ENCODE results near the gene OR2S2.
"Not testable (repeated sequence)": the region's sequence is repeated elsewhere in the genome, so short reads cannot be mapped to it uniquely, and the experiment has no call there.

The OR2S2 gene

DNA sequence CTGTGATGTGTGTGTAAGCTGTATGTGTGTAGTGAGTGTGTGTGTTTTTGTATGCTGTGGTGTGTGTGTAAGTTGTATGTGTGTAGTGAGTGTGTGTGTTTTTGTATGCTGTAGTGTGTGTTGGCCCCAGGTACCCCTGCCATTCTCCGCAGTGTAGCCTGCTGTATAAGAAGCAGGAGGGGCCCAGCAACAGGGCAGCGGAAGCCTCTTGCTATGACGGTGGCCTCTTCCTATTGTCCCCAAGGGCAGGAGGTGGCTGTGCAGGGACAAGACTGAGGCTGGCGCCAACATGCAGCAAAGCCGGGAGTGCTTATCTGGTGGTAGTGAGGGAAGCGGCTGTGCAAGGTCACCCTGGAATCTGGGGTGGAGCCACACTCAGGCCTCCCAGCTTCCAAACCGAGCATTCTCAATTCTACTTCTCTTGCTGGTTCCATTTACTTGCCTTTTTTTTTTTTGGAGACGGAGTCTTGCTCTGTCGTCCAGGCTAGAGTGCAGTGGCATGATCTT lies 43.6 kb downstream of the OR2S2 start:
- DNase-seq = no peak
- H3K9me3 ChIP-seq = no peaks in the 10 kb centered on the region
- intact Hi-C loops (cut with DNase I; ENCODE audit: low total_unique reads) = no loop called here
- H3K27me3 ChIP-seq = no peaks in the 10 kb centered on the region
- H3K4me1 ChIP-seq = peaks cover 2 to 77% (median 56%) of the 10 kb centered on the region in 4 donors
- TF ChIP-seq, protein P1, sequence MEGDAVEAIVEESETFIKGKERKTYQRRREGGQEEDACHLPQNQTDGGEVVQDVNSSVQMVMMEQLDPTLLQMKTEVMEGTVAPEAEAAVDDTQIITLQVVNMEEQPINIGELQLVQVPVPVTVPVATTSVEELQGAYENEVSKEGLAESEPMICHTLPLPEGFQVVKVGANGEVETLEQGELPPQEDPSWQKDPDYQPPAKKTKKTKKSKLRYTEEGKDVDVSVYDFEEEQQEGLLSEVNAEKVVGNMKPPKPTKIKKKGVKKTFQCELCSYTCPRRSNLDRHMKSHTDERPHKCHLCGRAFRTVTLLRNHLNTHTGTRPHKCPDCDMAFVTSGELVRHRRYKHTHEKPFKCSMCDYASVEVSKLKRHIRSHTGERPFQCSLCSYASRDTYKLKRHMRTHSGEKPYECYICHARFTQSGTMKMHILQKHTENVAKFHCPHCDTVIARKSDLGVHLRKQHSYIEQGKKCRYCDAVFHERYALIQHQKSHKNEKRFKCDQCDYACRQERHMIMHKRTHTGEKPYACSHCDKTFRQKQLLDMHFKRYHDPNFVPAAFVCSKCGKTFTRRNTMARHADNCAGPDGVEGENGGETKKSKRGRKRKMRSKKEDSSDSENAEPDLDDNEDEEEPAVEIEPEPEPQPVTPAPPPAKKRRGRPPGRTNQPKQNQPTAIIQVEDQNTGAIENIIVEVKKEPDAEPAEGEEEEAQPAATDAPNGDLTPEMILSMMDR (IDR thresholded peaks at IDR 0.05) = no peak
- no peak overlapping the region for H3K4me3 ChIP-seq
- H3K27ac ChIP-seq = peak overlapping the region; percentile 62 to 64
- H3K36me3 ChIP-seq = no peaks in the 10 kb centered on the region

DNA sequence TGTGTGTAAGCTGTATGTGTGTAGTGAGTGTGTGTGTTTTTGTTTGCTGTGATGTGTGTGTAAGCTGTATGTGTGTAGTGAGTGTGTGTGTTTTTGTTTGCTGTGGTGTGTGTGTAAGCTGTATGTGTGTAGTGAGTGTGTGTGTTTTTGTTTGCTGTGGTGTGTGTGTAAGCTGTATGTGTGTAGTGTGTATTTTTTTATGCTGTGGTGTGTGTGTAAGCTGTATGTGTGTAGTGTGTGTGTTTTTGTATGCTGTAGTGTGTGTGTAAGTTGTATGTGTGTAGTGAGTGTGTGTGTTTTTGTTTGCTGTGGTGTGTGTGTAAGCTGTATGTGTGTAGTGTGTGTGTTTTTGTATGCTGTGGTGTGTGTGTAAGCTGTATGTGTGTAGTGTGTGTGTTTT lies 44.5 kb downstream of the OR2S2 start:
- H3K4me3 ChIP-seq; H3K9me3 ChIP-seq; H3K27me3 ChIP-seq; DNase-seq; H3K36me3 ChIP-seq; intact Hi-C loops (cut with DNase I; ENCODE audit: low total_unique reads): not testable (repeated sequence)
- peak overlapping the region; percentile 88 to 98 for H3K27ac ChIP-seq
- H3K4me1 ChIP-seq = peaks cover 7 to 82% (median 63%) of the 10 kb centered on the region in 4 donors

- Histone ChIP-seq H3K27ac (peak overlapping the region; percentile 88 to 98), H3K27me3 (no peaks in the 10 kb centered on the region), H3K4me1 (peaks cover 7 to 84% (median 66%) of the 10 kb centered on the region in 4 donors), H3K9me3 (no peaks in the 10 kb centered on the region), H3K4me3 (peak overlapping the region in 1 of 2 donors; percentile 6), H3K36me3 (no peaks in the 10 kb centered on the region)
- no peak for DNase-seq
- TF ChIP-seq, protein P1 (IDR thresholded peaks at IDR 0.05) = no peak
- intact Hi-C loops (cut with DNase I; ENCODE audit: low total_unique reads) = no loop called here
Measured at GRCh38 chr9:35912791-35913400, 45.1 kb downstream of the OR2S2 start.

DNA sequence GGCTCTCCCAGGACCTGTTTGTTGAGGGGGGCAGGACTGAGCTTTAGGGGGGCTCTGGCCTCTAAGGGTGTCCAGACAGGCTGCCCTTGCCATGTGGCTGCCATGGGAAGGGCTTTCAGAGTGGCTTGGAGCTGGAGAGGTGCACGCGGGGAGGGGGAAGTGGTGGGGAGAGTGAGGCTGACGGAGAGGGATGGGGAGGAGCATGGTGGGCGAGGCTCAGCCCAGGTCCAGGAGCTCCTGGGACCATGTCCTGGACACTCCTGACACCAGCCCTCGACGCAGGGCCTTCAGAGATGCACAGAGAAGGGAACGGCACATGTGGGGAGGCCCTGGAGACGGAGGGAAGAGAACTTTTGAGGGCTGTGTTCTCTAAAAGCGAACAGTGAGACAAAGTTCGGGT lies 46.3 kb downstream of the OR2S2 start:
- Histone ChIP-seq H3K9me3 (no peaks in the 10 kb centered on the region), H3K4me3 (peak overlapping the region in 1 of 2 donors; percentile 6), H3K27me3 (no peaks in the 10 kb centered on the region), H3K36me3 (no peaks in the 10 kb centered on the region), H3K4me1 (peaks cover 11 to 88% (median 71%) of the 10 kb centered on the region in 4 donors), H3K27ac (peak overlapping the region; percentile 88 to 98)
- intact Hi-C loops (cut with DNase I; ENCODE audit: low total_unique reads) = no loop called here
- TF ChIP-seq, protein P1 (IDR thresholded peaks at IDR 0.05) = no peak
- DNase-seq = no peak

DNA sequence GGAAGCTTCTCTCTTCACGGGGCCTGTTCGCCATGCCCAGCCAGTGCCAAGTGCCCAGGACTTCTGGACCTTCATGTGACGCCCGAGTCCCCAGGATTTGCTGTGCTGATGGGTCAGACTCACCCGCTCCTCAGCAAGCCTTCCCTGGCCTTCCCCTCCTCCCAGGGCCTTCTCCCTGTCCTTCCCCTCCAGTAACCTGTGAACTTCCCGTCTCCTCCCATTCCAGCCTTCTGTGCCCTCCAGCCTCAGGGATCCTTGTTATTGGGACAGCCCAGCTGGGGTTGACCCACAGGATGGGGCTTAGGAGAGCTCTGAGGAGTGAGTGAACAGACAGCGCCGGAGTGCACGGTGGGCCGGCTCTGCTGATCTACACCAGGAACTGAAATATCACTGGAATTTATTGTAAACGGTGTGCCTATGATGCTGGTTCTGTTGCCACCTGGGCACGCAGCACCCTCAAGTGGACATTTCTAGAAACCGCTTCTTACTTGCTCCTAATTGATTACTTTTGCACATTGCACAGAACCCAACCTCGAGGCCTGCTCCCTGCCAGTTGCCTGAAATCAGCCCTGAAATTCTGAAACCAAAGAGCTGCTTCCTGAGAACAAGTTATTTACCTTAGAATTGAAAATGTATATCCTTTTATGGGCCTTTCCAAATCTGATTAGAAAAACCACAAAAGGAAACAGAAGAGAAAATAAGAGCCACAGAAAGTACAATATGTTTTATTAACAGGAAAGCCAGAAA lies 47.2 kb downstream of the OR2S2 start:
- Histone ChIP-seq H3K27me3 (no peaks in the 10 kb centered on the region), H3K27ac (peak overlapping the region; percentile 88 to 98), H3K9me3 (no peaks in the 10 kb centered on the region), H3K4me3 (peak overlapping the region in 1 of 2 donors; percentile 6), H3K36me3 (no peaks in the 10 kb centered on the region), H3K4me1 (peaks cover 11 to 92% (median 75%) of the 10 kb centered on the region in 4 donors)
- intact Hi-C loops (cut with DNase I; ENCODE audit: low total_unique reads) = no loop called here
- DNase-seq = no peak
- TF ChIP-seq, protein P1 (IDR thresholded peaks at IDR 0.05) = no peak
